H9 (cell line): ENCODE measurements around the gene WIPF2. TPM values are rescaled to one million over a fixed set of nuclear protein-coding genes. Genes with fewer than 3 reads are reported as not detected.

Experiments
- DNase-seq: peaks from one replicate; pipeline ENCODE4 v3.0.0-alpha.2; 2017
- H2AFZ ChIP-seq: one replicate; pipeline ENCODE4 v1.6.1; 2013; ENCODE audit warnings: mild to moderate bottlenecking, low read length, control low read depth, moderate library complexity
- H2AK5ac ChIP-seq: 2 replicates; pipeline ENCODE4 v1.6.1; 2013; ENCODE audit warnings: low read length, control low read depth, mixed read lengths; ENCODE audit not compliant: insufficient read length
- H2BK120ac ChIP-seq: one replicate; pipeline ENCODE4 v1.6.1; 2013; ENCODE audit warnings: low read depth, mild to moderate bottlenecking, low read length, control low read depth, inconsistent platforms; ENCODE audit not compliant: poor library complexity, severe bottlenecking
- H2BK12ac ChIP-seq: 2 replicates; pipeline ENCODE4 v1.6.1; 2013; ENCODE audit warnings: low read length, control low read depth, mixed read lengths, low read depth; ENCODE audit not compliant: insufficient read length
- H2BK15ac ChIP-seq: 2 replicates; pipeline ENCODE4 v1.6.1; 2013; ENCODE audit warnings: low read depth, low read length, control low read depth
- H2BK20ac ChIP-seq: one replicate; pipeline ENCODE4 v1.6.1; 2013; ENCODE audit warnings: low read depth, mild to moderate bottlenecking, low read length, control low read depth, inconsistent platforms; ENCODE audit not compliant: poor library complexity, severe bottlenecking
- H2BK5ac ChIP-seq: 2 replicates; pipeline ENCODE4 v1.6.1; 2013; ENCODE audit warnings: low read length, control low read depth, mixed read lengths; ENCODE audit not compliant: insufficient read length
- H3K14ac ChIP-seq: 2 replicates; pipeline ENCODE4 v1.6.1; 2013; ENCODE audit warnings: low read length, control low read depth; ENCODE audit not compliant: insufficient read depth
- H3K18ac ChIP-seq: 2 replicates; pipeline ENCODE4 v1.6.1; 2013; ENCODE audit warnings: low read depth, mild to moderate bottlenecking, mixed read lengths, low read length, control low read depth; ENCODE audit not compliant: insufficient read length
- H3K23ac ChIP-seq: 2 replicates; pipeline ENCODE4 v1.6.1; 2013; ENCODE audit warnings: low read length, control low read depth, mixed read lengths, low read depth; ENCODE audit not compliant: insufficient read length
- H3K23me2 ChIP-seq: 2 replicates; pipeline ENCODE4 v1.6.1; 2013; ENCODE audit warnings: low read depth, mild to moderate bottlenecking, mixed read lengths, low read length, control low read depth; ENCODE audit not compliant: insufficient read length, poor library complexity, severe bottlenecking
- H3K27ac ChIP-seq: 2 replicates; pipeline ENCODE4 v1.5.1; 2013; ENCODE audit warnings: low read length, control low read depth, mixed read lengths, low read depth; ENCODE audit not compliant: insufficient read length
- H3K27me3 ChIP-seq: 2 replicates; pipeline ENCODE4 v1.6.1; 2013; ENCODE audit warnings: low read length, control low read depth, inconsistent platforms; ENCODE audit not compliant: insufficient read depth
- H3K4ac ChIP-seq: 2 replicates; pipeline ENCODE4 v1.6.1; 2013; ENCODE audit warnings: low read depth, mild to moderate bottlenecking, control low read depth, inconsistent platforms, low read length, moderate library complexity
- H3K4me1 ChIP-seq: 2 replicates; pipeline ENCODE4 v1.6.1; 2013; ENCODE audit warnings: low read length, control low read depth, inconsistent platforms; ENCODE audit not compliant: insufficient read depth
- H3K4me2 ChIP-seq: 2 replicates; pipeline ENCODE4 v1.6.1; 2013; ENCODE audit warnings: low read length, control low read depth, mixed read lengths; ENCODE audit not compliant: insufficient read length, insufficient read depth
- H3K56ac ChIP-seq: 2 replicates; pipeline ENCODE4 v1.6.1; 2013; ENCODE audit warnings: low read depth, mild to moderate bottlenecking, mixed read lengths, low read length, control low read depth; ENCODE audit not compliant: insufficient read length
- H3K79me1 ChIP-seq: 2 replicates; pipeline ENCODE4 v1.6.1; 2013; ENCODE audit warnings: low read depth, mild to moderate bottlenecking, moderate library complexity, low read length, control low read depth, inconsistent platforms; ENCODE audit not compliant: insufficient read depth, poor library complexity, severe bottlenecking
- H3K79me2 ChIP-seq: 2 replicates; pipeline ENCODE4 v1.6.1; 2013; ENCODE audit warnings: low read length, control low read depth, inconsistent platforms; ENCODE audit not compliant: insufficient read depth
- H3K9ac ChIP-seq: 2 replicates; pipeline ENCODE4 v1.6.1; 2013; ENCODE audit warnings: low read length, control low read depth, mixed read lengths; ENCODE audit not compliant: insufficient read length; ENCODE audit errors: extremely low read depth
- H3K9me3 ChIP-seq: one replicate; pipeline ENCODE4 v1.6.1; 2013; ENCODE audit warnings: low read depth, low read length, inconsistent platforms; ENCODE audit not compliant: control insufficient read depth
- H3T11ph ChIP-seq: one replicate; pipeline ENCODE4 v1.6.1; 2013; ENCODE audit warnings: mild to moderate bottlenecking, low read length, control low read depth, inconsistent platforms
- H4K20me1 ChIP-seq: one replicate; pipeline ENCODE4 v1.6.1; 2013; ENCODE audit not compliant: control insufficient read depth, insufficient read length, insufficient read depth
- H4K5ac ChIP-seq: 2 replicates; pipeline ENCODE4 v1.6.1; 2013; ENCODE audit warnings: low read depth, mild to moderate bottlenecking, mixed read lengths, low read length, control low read depth; ENCODE audit not compliant: insufficient read length
- H4K8ac ChIP-seq: replicated peaks from 2 replicates; pipeline ENCODE4 v1.6.1; 2013; ENCODE audit warnings: low read length, control low read depth, mixed read lengths, low read depth; ENCODE audit not compliant: insufficient read length
- H4K91ac ChIP-seq: 2 replicates; pipeline ENCODE4 v1.6.1; 2013; ENCODE audit warnings: low read depth, mild to moderate bottlenecking, moderate library complexity, mixed read lengths, low read length, control low read depth; ENCODE audit not compliant: insufficient read length
- H3K27ac Mint-ChIP-seq, 3 experiments: 2 replicates in 2 of 3; 3 replicates in 1 of 3; pipeline ENCODE4 v1.8.0; 2020 to 2021; ENCODE audit warnings: mixed read lengths in 3 of 3, mild to moderate bottlenecking in 1 of 3, moderate library complexity in 1 of 3
- H3K27me3 Mint-ChIP-seq: 2 replicates; pipeline ENCODE4 v1.8.0; 2021; ENCODE audit warnings: low read depth, mild to moderate bottlenecking, moderate library complexity, mixed read lengths
- H3K36me3 Mint-ChIP-seq, 3 experiments: 2 replicates in 2 of 3; 3 replicates in 1 of 3; pipeline ENCODE4 v1.8.0; 2020 to 2021; ENCODE audit warnings: low read depth in 3 of 3, mixed read lengths in 3 of 3; ENCODE audit not compliant: insufficient read depth in 1 of 3
- H3K4me1 Mint-ChIP-seq, 2 experiments: 2 replicates each; pipeline ENCODE4 v1.8.0; 2020; ENCODE audit warnings: mixed read lengths in 2 of 2
- H3K4me3 Mint-ChIP-seq, 2 experiments: 2 replicates in 1 of 2; 3 replicates in 1 of 2; pipeline ENCODE4 v1.8.0; 2020 to 2021; ENCODE audit warnings: mild to moderate bottlenecking in 2 of 2, mixed read lengths in 2 of 2, moderate library complexity in 1 of 2
- H3K9me3 Mint-ChIP-seq, 2 experiments: 2 replicates in 1 of 2; 3 replicates in 1 of 2; pipeline ENCODE4 v1.8.0; 2020; ENCODE audit warnings: mild to moderate bottlenecking in 2 of 2, mixed read lengths in 2 of 2, moderate library complexity in 1 of 2
- CTCF ChIP-seq: fragments of 200-600 bp; sonication (generic); conservative IDR thresholded peaks from 3 replicates; pipeline ENCODE4 v1.8.0; 2021; ENCODE audit warnings: antibody characterized with exemption, mild to moderate bottlenecking
- WGBS: extraction: QIAGEN DNeasy Blood & Tissue Kit; methylation state at CpG from one replicate; pipeline ENCODE4 v1.1.7; 2013; ENCODE audit warnings: missing lambda C conversion rate, low lambda C conversion rate, mixed read lengths; ENCODE audit not compliant: insufficient read length; ENCODE audit errors: extremely low coverage; 5-methylcytosine and 5-hydroxymethylcytosine counted together
- total RNA-seq: library from RNA; stranded (reverse); gene quantifications from 2 replicates; pipeline ENCODE4 v1.2.1, GENCODE V29; 2021

WIPF2 gene
- total RNA-seq, 1 experiment from 2014 or later: 24.2 TPM

DNA sequence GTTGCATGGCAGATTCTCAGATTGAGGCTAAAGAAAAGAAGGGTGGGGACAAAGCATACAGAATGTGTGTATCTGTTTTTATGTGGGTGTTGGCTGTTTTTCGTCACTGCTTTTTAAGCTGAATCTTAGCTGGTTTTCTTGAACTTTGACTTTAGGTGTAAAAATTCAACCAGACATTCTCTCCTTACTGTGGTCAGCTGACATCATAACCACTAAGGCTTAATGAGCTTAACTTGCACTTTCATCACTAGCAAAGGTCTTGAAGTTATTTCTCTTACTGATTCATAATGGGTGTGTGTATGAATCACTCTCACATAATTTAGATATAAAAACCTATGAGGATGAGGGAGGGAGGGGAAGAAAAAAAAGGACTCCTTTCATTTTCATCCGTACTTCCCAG, 64.6 kb downstream of the WIPF2 start:
- peaks cover 7% of the 10 kb centered on the region; the same call in 1 of the 2 replicates for H3K4me1 ChIP-seq
- no CpG with 5 or more reads among the region's 2 CpGs for WGBS
- H3K27me3 Mint-ChIP-seq: no peaks in the 10 kb centered on the region; the same call in 1 of the 2 replicates
- no peak overlapping the region for H2BK15ac ChIP-seq
- H2BK20ac ChIP-seq: no peak overlapping the region
- no peaks in the 10 kb centered on the region for H3K23me2 ChIP-seq
- no peak overlapping the region for H3K4me3 Mint-ChIP-seq
- peaks cover 3 to 6% of the 10 kb centered on the region in 2 experiments; a peak in 4 of 5 replicates for H3K9me3 Mint-ChIP-seq
- H3K36me3 Mint-ChIP-seq: peaks cover 15 to 33% (median 29%) of the 10 kb centered on the region in 3 experiments
- H3K18ac ChIP-seq: no peak overlapping the region
- H3K23ac ChIP-seq: no peak overlapping the region
- H3K4me2 ChIP-seq: no peak overlapping the region
- H3K79me1 ChIP-seq: no peaks in the 10 kb centered on the region
- no peak overlapping the region for H3K27ac Mint-ChIP-seq
- no peak overlapping the region for H4K5ac ChIP-seq
- no peak overlapping the region for H2AFZ ChIP-seq
- no peak overlapping the region for H3K56ac ChIP-seq
- DNase-seq: no peak
- no peak overlapping the region for H3K27ac ChIP-seq
- no peak overlapping the region for H2AK5ac ChIP-seq
- H2BK5ac ChIP-seq: no peak overlapping the region
- H2BK120ac ChIP-seq: no peak overlapping the region
- H3K4me1 Mint-ChIP-seq: peaks cover 18 to 27% of the 10 kb centered on the region in 2 experiments
- peaks cover 5% of the 10 kb centered on the region; the same call in 1 of the 2 replicates for H3K79me2 ChIP-seq
- no peak overlapping the region for H3K14ac ChIP-seq
- no peak overlapping the region for H3K4ac ChIP-seq
- TF ChIP-seq CTCF: no peak
- no peak overlapping the region for H4K8ac ChIP-seq
- H4K20me1 ChIP-seq: no peaks in the 10 kb centered on the region
- H4K91ac ChIP-seq: no peak overlapping the region
- no peak overlapping the region for H3K9ac ChIP-seq
- no peaks in the 10 kb centered on the region for H3K27me3 ChIP-seq
- no peaks in the 10 kb centered on the region for H3K9me3 ChIP-seq
- no peak overlapping the region for H3T11ph ChIP-seq
- H2BK12ac ChIP-seq: no peak overlapping the region
